NT2/D1 (cell line): ENCODE data around the gene MRAP.
"Not testable (repeated sequence)": the region's sequence is repeated elsewhere in the genome, so short reads cannot be mapped to it uniquely, and the experiment has no call there.

Experiments used
- DNase-seq: peaks from one replicate; pipeline ENCODE4 v3.0.0-alpha.2; 2011; ENCODE audit warnings: low read depth, low spot score
- H3K27me3 ChIP-seq: 2 replicates; pipeline ENCODE4 v1.6.0; 2011; ENCODE audit warnings: mild to moderate bottlenecking; ENCODE audit not compliant: insufficient read length, insufficient read depth
- H3K36me3 ChIP-seq: 2 replicates; pipeline ENCODE4 v1.6.1; 2011; ENCODE audit warnings: mild to moderate bottlenecking, low read length, mixed read lengths; ENCODE audit not compliant: insufficient read depth, insufficient read length
- H3K4me1 ChIP-seq: 2 replicates; pipeline ENCODE4 v1.5.1; 2011; ENCODE audit not compliant: insufficient read depth, insufficient read length
- H3K4me3 ChIP-seq: 2 replicates; pipeline ENCODE4 v1.5.1; 2011; ENCODE audit warnings: low read depth; ENCODE audit not compliant: insufficient read length
- H3K9ac ChIP-seq: 2 replicates; pipeline ENCODE4 v1.6.0; 2011; ENCODE audit warnings: low read depth; ENCODE audit not compliant: insufficient read length
- H3K9me3 ChIP-seq: 2 replicates; pipeline ENCODE4 v1.5.1; 2011; ENCODE audit warnings: mild to moderate bottlenecking, low read length; ENCODE audit not compliant: insufficient read depth
- SUZ12 ChIP-seq: IDR thresholded peaks from 2 replicates; pipeline ENCODE4 v1.6.1; 2011; ENCODE audit not compliant: insufficient read length, insufficient read depth; ENCODE audit errors: extremely low read depth
- YY1 ChIP-seq: IDR thresholded peaks from 2 replicates; pipeline ENCODE4 v1.6.1; 2011; ENCODE audit not compliant: insufficient read length, insufficient read depth
- ZNF274 ChIP-seq: IDR thresholded peaks from 2 replicates; pipeline ENCODE4 v1.6.1; 2011; ENCODE audit warnings: mild to moderate bottlenecking, low read depth, low read length

The MRAP gene

GRCh38 chr21:32309906-32310460 lies 11.3 kb downstream of the MRAP start:
- H3K4me1 ChIP-seq = peaks cover 4% of the 10 kb centered on the region
- DNase-seq = no peak
- H3K36me3 ChIP-seq = peaks cover 64% of the 10 kb centered on the region
- TF ChIP-seq YY1 (no peak), ZNF274 (no peak), SUZ12 (no peak)
- no peaks in the 10 kb centered on the region for H3K9me3 ChIP-seq
- H3K4me3 ChIP-seq = no peak overlapping the region
- no peaks in the 10 kb centered on the region for H3K27me3 ChIP-seq
- no peak overlapping the region for H3K9ac ChIP-seq

- not testable (repeated sequence) for H3K4me1 ChIP-seq, H3K9ac ChIP-seq, H3K9me3 ChIP-seq, H3K27me3 ChIP-seq, H3K4me3 ChIP-seq, DNase-seq
- peaks cover 73% of the 10 kb centered on the region for H3K36me3 ChIP-seq
These were observed 12.3 kb downstream of the MRAP start for GRCh38 chr21:32310976-32311375.

- TF ChIP-seq SUZ12 (no peak), ZNF274 (no peak), YY1 (no peak)
- no peak overlapping the region for H3K4me3 ChIP-seq
- no peaks in the 10 kb centered on the region for H3K9me3 ChIP-seq
- DNase-seq = no peak
- no peak overlapping the region for H3K9ac ChIP-seq
- peaks cover 77% of the 10 kb centered on the region for H3K36me3 ChIP-seq
- no peaks in the 10 kb centered on the region for H3K27me3 ChIP-seq
- peaks cover 8% of the 10 kb centered on the region for H3K4me1 ChIP-seq
These were observed 13.0 kb downstream of the MRAP start for GRCh38 chr21:32311621-32312020.

GRCh38 chr21:32312326-32312725 lies 13.7 kb downstream of the MRAP start:
- no peaks in the 10 kb centered on the region for H3K9me3 ChIP-seq
- no peak overlapping the region for H3K4me3 ChIP-seq
- H3K36me3 ChIP-seq = peaks cover 79% of the 10 kb centered on the region
- H3K9ac ChIP-seq = no peak overlapping the region
- H3K4me1 ChIP-seq = peaks cover 9% of the 10 kb centered on the region
- no peaks in the 10 kb centered on the region for H3K27me3 ChIP-seq
- no peak for DNase-seq
- TF ChIP-seq ZNF274 = no peak
- no peak for TF ChIP-seq SUZ12
- no peak for TF ChIP-seq YY1

GRCh38 chr21:32312976-32313375 lies 14.3 kb downstream of the MRAP start:
- TF ChIP-seq SUZ12 (no peak), ZNF274 (no peak), YY1 (no peak)
- Histone ChIP-seq H3K4me3 (no peak overlapping the region), H3K4me1 (peaks cover 9% of the 10 kb centered on the region), H3K27me3 (no peaks in the 10 kb centered on the region), H3K9ac (no peak overlapping the region), H3K36me3 (peaks cover 83% of the 10 kb centered on the region), H3K9me3 (no peaks in the 10 kb centered on the region)
- no peak for DNase-seq

GRCh38 chr21:32314806-32315205 lies 16.2 kb downstream of the MRAP start:
- H3K4me3 ChIP-seq = no peak overlapping the region
- no peak overlapping the region for H3K9ac ChIP-seq
- DNase-seq = no peak
- H3K36me3 ChIP-seq = peaks cover 90% of the 10 kb centered on the region
- H3K9me3 ChIP-seq = no peaks in the 10 kb centered on the region
- TF ChIP-seq ZNF274 = no peak
- H3K27me3 ChIP-seq = no peaks in the 10 kb centered on the region
- peaks cover 9% of the 10 kb centered on the region for H3K4me1 ChIP-seq

- Histone ChIP-seq H3K4me1 (peaks cover 9% of the 10 kb centered on the region), H3K9ac (no peak overlapping the region), H3K4me3 (no peak overlapping the region), H3K9me3 (no peaks in the 10 kb centered on the region), H3K36me3 (peaks cover 98% of the 10 kb centered on the region), H3K27me3 (no peaks in the 10 kb centered on the region)
- DNase-seq = no peak
- TF ChIP-seq YY1 (no peak), ZNF274 (no peak), SUZ12 (no peak)
These were observed 17.0 kb downstream of the MRAP start for GRCh38 chr21:32315511-32316281.
